ENCODE measurements around the gene LMOD1.
"Not testable (repeated sequence)": the region's sequence is repeated elsewhere in the genome, so short reads cannot be mapped to it uniquely, and the experiment has no call there.

The LMOD1 gene

GRCh38 chr1:201942129-201942495, 4.2 kb downstream of the LMOD1 start:
- Histone ChIP-seq H2BK15ac (ENCODE audit: low read depth, poor library complexity, severe bottlenecking) (peak overlapping the region; percentile 85), H3K9ac (ENCODE audit: low read length) (no peak overlapping the region), H2BK12ac (ENCODE audit: low read length in 2 of 2) (peak overlapping the region in 1 of 2 experiments; percentile 71), H3K27ac (ENCODE audit: low read length, poor library complexity, severe bottlenecking) (no peak overlapping the region), H2AFZ (ENCODE audit: low read depth, low read length) (no peak overlapping the region), H3K4me3 (ENCODE audit: insufficient read depth in 1 of 2, low read depth in 1 of 2, low read length in 2 of 2) (no peak overlapping the region), H3K79me1 (replicated peaks; ENCODE audit: low read length, poor library complexity, severe bottlenecking) (no peaks in the 10 kb centered on the region), H3K27me3 (ENCODE audit: control insufficient read depth in 1 of 2, insufficient read depth in 1 of 2, low read length in 2 of 2) (no peaks in the 10 kb centered on the region), H2AK5ac (ENCODE audit: low read length, severe bottlenecking) (no peak overlapping the region), H3K9me3 (ENCODE audit: control insufficient read depth, low read length) (no peaks in the 10 kb centered on the region), H3K18ac (ENCODE audit: low read depth in 1 of 2, low read length in 2 of 2) (peak overlapping the region; percentile 58 to 84), H2BK120ac (ENCODE audit: low read depth, low read length) (peak overlapping the region; percentile 59), H3K23ac (ENCODE audit: low read length in 2 of 2) (no peak overlapping the region), H3K4me1 (ENCODE audit: control insufficient read depth, insufficient read depth, low read depth, low read length) (peaks cover 18% of the 10 kb centered on the region), H4K8ac (ENCODE audit: low read length) (peak overlapping the region; percentile 89), H3K4ac (ENCODE audit: low read depth in 1 of 2, low read length in 2 of 2) (peak overlapping the region; percentile 44 to 92), H3K4me2 (ENCODE audit: low read length, poor library complexity, severe bottlenecking) (no peak overlapping the region), H4K91ac (ENCODE audit: low read length) (peak overlapping the region; percentile 86), H3K14ac (ENCODE audit: low read length in 2 of 2) (peak overlapping the region in 1 of 2 experiments; percentile 2), H3K36me3 (ENCODE audit: control insufficient read depth in 1 of 2, insufficient read depth in 2 of 2, low read depth in 1 of 2, low read length in 2 of 2) (no peaks in the 10 kb centered on the region), H2BK5ac (ENCODE audit: low read depth, low read length, poor library complexity, severe bottlenecking) (no peak overlapping the region)
- WGBS, result 97% methylated on average over 1 of the region's 1 CpG
- no peak for DNase-seq

GRCh38 chr1:201941420-201942128, 4.8 kb downstream of the LMOD1 start:
- Histone ChIP-seq H3K4ac (ENCODE audit: low read depth in 1 of 2, low read length in 2 of 2) (peak overlapping the region; percentile 44 to 92), H3K14ac (ENCODE audit: low read length in 2 of 2) (peak overlapping the region in 1 of 2 experiments; percentile 2)

GRCh38 chr1:201940316-201940715, 6.0 kb downstream of the LMOD1 start:
- H2AFZ ChIP-seq (ENCODE audit: low read depth, low read length); H4K91ac ChIP-seq (ENCODE audit: low read length); H3K9me3 ChIP-seq (ENCODE audit: control insufficient read depth, low read length); DNase-seq; H3K23ac ChIP-seq (ENCODE audit: low read length in 2 of 2); H3K4ac ChIP-seq (ENCODE audit: low read depth in 1 of 2, low read length in 2 of 2); H2BK5ac ChIP-seq (ENCODE audit: low read depth, low read length, poor library complexity, severe bottlenecking); H2BK120ac ChIP-seq (ENCODE audit: low read depth, low read length); H2BK15ac ChIP-seq (ENCODE audit: low read depth, poor library complexity, severe bottlenecking); H3K4me1 ChIP-seq (ENCODE audit: control insufficient read depth, insufficient read depth, low read depth, low read length); H3K27me3 ChIP-seq (ENCODE audit: control insufficient read depth in 1 of 2, insufficient read depth in 1 of 2, low read length in 2 of 2); H4K8ac ChIP-seq (ENCODE audit: low read length); H3K9ac ChIP-seq (ENCODE audit: low read length); H3K18ac ChIP-seq (ENCODE audit: low read depth in 1 of 2, low read length in 2 of 2); H3K36me3 ChIP-seq (ENCODE audit: control insufficient read depth in 1 of 2, insufficient read depth in 2 of 2, low read depth in 1 of 2, low read length in 2 of 2); H3K14ac ChIP-seq (ENCODE audit: low read length in 2 of 2); H3K27ac ChIP-seq (ENCODE audit: low read length, poor library complexity, severe bottlenecking); H3K4me2 ChIP-seq (ENCODE audit: low read length, poor library complexity, severe bottlenecking); H3K4me3 ChIP-seq (ENCODE audit: insufficient read depth in 1 of 2, low read depth in 1 of 2, low read length in 2 of 2); H3K79me1 ChIP-seq (replicated peaks; ENCODE audit: low read length, poor library complexity, severe bottlenecking); H2AK5ac ChIP-seq (ENCODE audit: low read length, severe bottlenecking): not testable (repeated sequence)
- H2BK12ac ChIP-seq (ENCODE audit: low read length in 2 of 2), result peak overlapping the region in 1 of 2 experiments; percentile 79
- 95% methylated on average over 10 of the region's 10 CpGs for WGBS

More at GRCh38 chr1:201941420-201942128, 4.8 kb downstream of the LMOD1 start:
- Histone ChIP-seq H4K8ac (ENCODE audit: low read length) (peak overlapping the region; percentile 89), H3K4me3 (ENCODE audit: insufficient read depth in 1 of 2, low read depth in 1 of 2, low read length in 2 of 2) (peak overlapping the region in 1 of 2 experiments; percentile 46), H3K9ac (ENCODE audit: low read length) (peak overlapping the region; percentile 57), H2BK12ac (ENCODE audit: low read length in 2 of 2) (peak overlapping the region; percentile 47 to 63), H2BK15ac (ENCODE audit: low read depth, poor library complexity, severe bottlenecking) (peak overlapping the region; percentile 85), H2AFZ (ENCODE audit: low read depth, low read length) (no peak overlapping the region), H3K79me1 (replicated peaks; ENCODE audit: low read length, poor library complexity, severe bottlenecking) (no peaks in the 10 kb centered on the region), H3K36me3 (ENCODE audit: control insufficient read depth in 1 of 2, insufficient read depth in 2 of 2, low read depth in 1 of 2, low read length in 2 of 2) (no peaks in the 10 kb centered on the region), H2BK5ac (ENCODE audit: low read depth, low read length, poor library complexity, severe bottlenecking) (no peak overlapping the region), H3K4me2 (ENCODE audit: low read length, poor library complexity, severe bottlenecking) (no peak overlapping the region), H3K27me3 (ENCODE audit: control insufficient read depth in 1 of 2, insufficient read depth in 1 of 2, low read length in 2 of 2) (no peaks in the 10 kb centered on the region), H2AK5ac (ENCODE audit: low read length, severe bottlenecking) (no peak overlapping the region), H3K27ac (ENCODE audit: low read length, poor library complexity, severe bottlenecking) (no peak overlapping the region), H3K4me1 (ENCODE audit: control insufficient read depth, insufficient read depth, low read depth, low read length) (peaks cover 14% of the 10 kb centered on the region), H4K91ac (ENCODE audit: low read length) (peak overlapping the region; percentile 86), H3K23ac (ENCODE audit: low read length in 2 of 2) (no peak overlapping the region), H3K18ac (ENCODE audit: low read depth in 1 of 2, low read length in 2 of 2) (peak overlapping the region; percentile 58 to 84), H3K9me3 (ENCODE audit: control insufficient read depth, low read length) (no peaks in the 10 kb centered on the region), H2BK120ac (ENCODE audit: low read depth, low read length) (peak overlapping the region; percentile 59)
- DNase-seq, result peak; percentile 41
- WGBS, result 20% methylated on average over 12 of the region's 18 CpGs

GRCh38 chr1:201939574-201939973, 6.8 kb downstream of the LMOD1 start:
- no peak for DNase-seq

More at GRCh38 chr1:201939574-201939973, 6.8 kb downstream of the LMOD1 start:
- peaks cover 9% of the 10 kb centered on the region for H3K4me1 ChIP-seq (ENCODE audit: control insufficient read depth, insufficient read depth, low read depth, low read length)
- no peak overlapping the region for H3K27ac ChIP-seq (ENCODE audit: low read length, poor library complexity, severe bottlenecking)
- H3K4me3 ChIP-seq (ENCODE audit: insufficient read depth in 1 of 2, low read depth in 1 of 2, low read length in 2 of 2), result no peak overlapping the region
- H4K8ac ChIP-seq (ENCODE audit: low read length), result peak overlapping the region; percentile 84
- no peak overlapping the region for H3K9ac ChIP-seq (ENCODE audit: low read length)
- peak overlapping the region; percentile 77 for H2BK120ac ChIP-seq (ENCODE audit: low read depth, low read length)
- H2BK15ac ChIP-seq (ENCODE audit: low read depth, poor library complexity, severe bottlenecking), result no peak overlapping the region
- H2BK12ac ChIP-seq (ENCODE audit: low read length in 2 of 2), result peak overlapping the region; percentile 71 to 79
- no peaks in the 10 kb centered on the region for H3K36me3 ChIP-seq (ENCODE audit: control insufficient read depth in 1 of 2, insufficient read depth in 2 of 2, low read depth in 1 of 2, low read length in 2 of 2)
- no peaks in the 10 kb centered on the region for H3K79me1 ChIP-seq (replicated peaks; ENCODE audit: low read length, poor library complexity, severe bottlenecking)
- H3K4ac ChIP-seq (ENCODE audit: low read depth in 1 of 2, low read length in 2 of 2), result peak overlapping the region; percentile 35 to 63
- H2AK5ac ChIP-seq (ENCODE audit: low read length, severe bottlenecking), result peak overlapping the region; percentile 70
- H3K23ac ChIP-seq (ENCODE audit: low read length in 2 of 2), result peak overlapping the region in 1 of 2 experiments; percentile 14
- H2AFZ ChIP-seq (ENCODE audit: low read depth, low read length), result no peak overlapping the region
- H4K91ac ChIP-seq (ENCODE audit: low read length), result peak overlapping the region; percentile 93
- H3K9me3 ChIP-seq (ENCODE audit: control insufficient read depth, low read length), result no peaks in the 10 kb centered on the region
- H3K27me3 ChIP-seq (ENCODE audit: control insufficient read depth in 1 of 2, insufficient read depth in 1 of 2, low read length in 2 of 2), result no peaks in the 10 kb centered on the region
- peak overlapping the region in 1 of 2 experiments; percentile 26 for H3K14ac ChIP-seq (ENCODE audit: low read length in 2 of 2)
- no peak overlapping the region for H2BK5ac ChIP-seq (ENCODE audit: low read depth, low read length, poor library complexity, severe bottlenecking)
- 73% methylated on average over 4 of the region's 5 CpGs for WGBS
- H3K18ac ChIP-seq (ENCODE audit: low read depth in 1 of 2, low read length in 2 of 2), result peak overlapping the region; percentile 67 to 77
- no peak overlapping the region for H3K4me2 ChIP-seq (ENCODE audit: low read length, poor library complexity, severe bottlenecking)
